Lower leg skin (tissue), 4 donors: ENCODE data around the gene VPS13A. TPM values are rescaled to one million over a fixed set of nuclear protein-coding genes. Genes with fewer than 3 reads are reported as not detected.

ENCODE experiments used
- DNase-seq, 2 donors: peaks; one replicate each; pipeline ENCODE4 v3.0.0-alpha.2; 2019; ENCODE audit warnings: low spot score in 2 of 2
- H3K4me3 ChIP-seq: fragments of 200-600 bp; sonication (generic); 2 replicates; pipeline ENCODE4 v1.5.1; 2017; ENCODE audit warnings: mild to moderate bottlenecking, low read depth; ENCODE audit not compliant: poor library complexity, severe bottlenecking
- CTCF ChIP-seq, 3 donors: fragments of 450-650 bp; IDR thresholded peaks; one replicate each; pipeline ENCODE4 v1.5.1; 2016; ENCODE audit warnings: antibody characterized with exemption in 3 of 3, mild to moderate bottlenecking in 3 of 3, moderate library complexity in 2 of 3
- POLR2A ChIP-seq, 2 donors: fragments of 450-650 bp; IDR thresholded peaks; one replicate each; pipeline ENCODE4 v1.6.1; 2016 to 2017; ENCODE audit warnings: antibody characterized with exemption in 2 of 2, mild to moderate bottlenecking in 1 of 2, moderate library complexity in 1 of 2
- WGBS, 2 donors: methylation state at CpG; one replicate each; pipeline ENCODE4 v1.1.5; 2018; 5-methylcytosine and 5-hydroxymethylcytosine counted together
- intact Hi-C: fragments of 100-400 bp; cut with DNase I; formaldehyde crosslinking; loops from one replicate; pipeline ENCODE4 v1.15.0; 2023; ENCODE audit warnings: low total_unique reads
- total RNA-seq, 4 donors: library from RNA; depleted of rRNA; stranded (reverse); fragments of >200 nt; gene quantifications; one replicate each; pipeline ENCODE4 v1.1.0, GENCODE V29; 2016

VPS13A gene
- total RNA-seq, 4 donors from 2014 or later, result 27.0 to 48.1 (median 32.5) TPM

DNA sequence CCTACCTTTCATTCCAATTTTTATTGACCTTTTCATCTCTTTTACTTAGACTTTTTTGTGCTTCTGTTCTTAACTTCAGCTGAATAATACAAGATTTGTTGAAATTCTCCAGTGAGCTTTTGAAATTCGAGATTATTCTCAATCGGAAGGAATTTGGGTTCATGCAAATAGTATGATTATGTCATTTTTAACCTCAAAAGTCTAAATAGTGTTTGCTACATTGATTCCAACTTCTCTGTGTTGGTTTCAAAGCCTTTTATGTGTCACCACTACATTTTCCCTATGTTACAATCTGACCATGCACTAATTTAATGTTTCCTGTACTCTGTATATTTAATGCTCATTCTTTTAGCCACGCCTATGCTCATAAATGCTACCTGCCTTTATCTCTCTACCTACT, 44.1 kb downstream of the VPS13A start:
- no peak for TF ChIP-seq CTCF (IDR thresholded peaks at IDR 0.05)
- no peak for TF ChIP-seq POLR2A (IDR thresholded peaks at IDR 0.05)
- no peak overlapping the region for H3K4me3 ChIP-seq
- no peak for DNase-seq
- 89 to 92% methylated on average over 3 of the region's 3 CpGs for WGBS, 2 donors
- intact Hi-C loops, result no loop called here

- no peak overlapping the region for H3K4me3 ChIP-seq
- no peak for DNase-seq
- intact Hi-C loops, result no loop called here
- WGBS, 2 donors, result 74 to 79% methylated on average over 5 of the region's 5 CpGs
- no peak for TF ChIP-seq CTCF (IDR thresholded peaks at IDR 0.05)
- TF ChIP-seq POLR2A (IDR thresholded peaks at IDR 0.05), result no peak
These were observed 47.5 kb downstream of the VPS13A start for GRCh38 chr9:77224746-77225312.

DNA sequence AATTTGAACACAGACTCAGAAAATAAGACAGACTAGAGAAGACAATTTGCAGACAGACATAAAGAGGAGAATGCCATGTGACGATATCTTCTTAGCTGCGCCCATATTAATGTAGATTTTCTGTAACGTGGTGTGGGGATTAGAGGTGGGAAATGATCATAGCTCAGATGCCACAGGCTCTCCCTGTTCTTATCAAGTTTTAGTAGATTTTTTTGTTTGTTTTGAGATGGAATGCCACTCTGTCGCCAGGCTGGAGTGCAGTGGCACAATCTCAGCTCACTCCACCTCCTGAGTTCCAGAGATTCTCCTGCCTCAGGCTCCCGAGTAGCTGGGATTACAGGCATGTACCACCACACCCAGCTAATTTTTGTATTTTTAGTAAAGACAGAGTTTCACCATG, 59.4 kb downstream of the VPS13A start:
- intact Hi-C loops, result no loop called here
- WGBS, 2 donors, result 83 to 94% methylated on average over 5 of the region's 5 CpGs
- H3K4me3 ChIP-seq, result no peak overlapping the region
- TF ChIP-seq POLR2A (IDR thresholded peaks at IDR 0.05), result no peak
- no peak for TF ChIP-seq CTCF (IDR thresholded peaks at IDR 0.05)
- DNase-seq, result no peak

DNA sequence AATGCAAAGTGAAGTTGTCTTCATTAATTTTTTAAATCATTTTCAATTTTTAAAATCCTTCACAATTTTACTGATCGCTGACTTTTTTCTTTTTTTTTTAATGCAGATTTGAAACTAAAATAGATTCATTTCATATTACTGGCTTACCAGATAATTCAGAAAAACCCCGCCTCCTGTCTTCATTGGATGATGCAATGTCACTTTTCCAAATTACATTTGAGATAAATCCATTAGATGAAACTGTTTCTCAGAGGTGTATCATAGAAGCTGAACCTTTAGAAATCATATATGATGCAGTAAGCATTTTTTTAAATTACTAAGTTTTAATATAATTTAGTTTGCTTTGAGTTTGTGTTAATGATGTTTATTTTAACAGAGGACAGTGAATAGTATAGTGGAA, 60.6 kb downstream of the VPS13A start:
- DNase-seq, result no peak
- TF ChIP-seq CTCF (IDR thresholded peaks at IDR 0.05) (no peak), POLR2A (IDR thresholded peaks at IDR 0.05) (no peak)
- H3K4me3 ChIP-seq, result no peak overlapping the region
- intact Hi-C loops, result no loop called here
- WGBS, 2 donors, result 68 to 95% methylated on average over 2 of the region's 2 CpGs

GRCh38 chr9:77251050-77251449, 73.7 kb downstream of the VPS13A start:
- H3K4me3 ChIP-seq, result no peak overlapping the region
- 88 to 93% methylated on average over 1 of the region's 1 CpG for WGBS, 2 donors
- no peak for TF ChIP-seq CTCF (IDR thresholded peaks at IDR 0.05)
- no peak for TF ChIP-seq POLR2A (IDR thresholded peaks at IDR 0.05)
- no peak for DNase-seq
- intact Hi-C loops, result no loop called here

GRCh38 chr9:77257275-77257674, 79.9 kb downstream of the VPS13A start:
- DNase-seq, result no peak
- intact Hi-C loops, result no loop called here
- WGBS, 2 donors, result 98 to 100% methylated on average over 2 of the region's 2 CpGs
- no peak for TF ChIP-seq POLR2A (IDR thresholded peaks at IDR 0.05)
- no peak overlapping the region for H3K4me3 ChIP-seq
